Left ventricle myocardium inferior (tissue), 1 donor: ENCODE measurements around the gene SORBS2. TPM values are rescaled to one million over a fixed set of nuclear protein-coding genes. Genes with fewer than 3 reads are reported as not detected.

ENCODE experiments used
- DNase-seq: peaks from one replicate; pipeline ENCODE4 v3.0.0-alpha.2; 2020
- H3K27ac ChIP-seq: fragments of 200-600 bp; replicated peaks from 2 replicates; pipeline ENCODE4 v1.8.0; 2021
- H3K27me3 ChIP-seq: fragments of 200-600 bp; 2 replicates; pipeline ENCODE4 v1.8.0; 2021; ENCODE audit warnings: low read depth
- H3K36me3 ChIP-seq: fragments of 200-600 bp; 2 replicates; pipeline ENCODE4 v1.8.0; 2021
- H3K4me1 ChIP-seq: fragments of 200-600 bp; 2 replicates; pipeline ENCODE4 v1.8.0; 2021
- H3K4me3 ChIP-seq: fragments of 200-600 bp; 2 replicates; pipeline ENCODE4 v1.8.0; 2021; ENCODE audit warnings: mild to moderate bottlenecking, moderate library complexity
- H3K9me3 ChIP-seq: fragments of 200-600 bp; replicated peaks from 2 replicates; pipeline ENCODE4 v1.8.0; 2021
- intact Hi-C: fragments of 100-400 bp; cut with micrococcal nuclease; formaldehyde crosslinking; loops from one replicate; pipeline ENCODE4 v1.11.0; 2022
- total RNA-seq: library from RNA; stranded (reverse); fragmentation: NEBNext Ultra II Directional; extraction: Animal tissue kit (Norgen Biotek cat#: 25700); gene quantifications from one replicate; pipeline ENCODE4 v1.2.1, GENCODE V29; 2021
- TF ChIP-seq, protein P1 (sequence below): fragments of 200-600 bp; IDR thresholded peaks from 2 replicates; pipeline ENCODE4 v1.8.0; 2021; ENCODE audit warnings: antibody characterized with exemption, mild to moderate bottlenecking, borderline replicate concordance
- donor health status: DM: no; HTN: yes; CAD: no; lungs with severe emphysema.

Gene SORBS2
- total RNA-seq, 1 donor from 2014 or later = 1,282 TPM

DNA sequence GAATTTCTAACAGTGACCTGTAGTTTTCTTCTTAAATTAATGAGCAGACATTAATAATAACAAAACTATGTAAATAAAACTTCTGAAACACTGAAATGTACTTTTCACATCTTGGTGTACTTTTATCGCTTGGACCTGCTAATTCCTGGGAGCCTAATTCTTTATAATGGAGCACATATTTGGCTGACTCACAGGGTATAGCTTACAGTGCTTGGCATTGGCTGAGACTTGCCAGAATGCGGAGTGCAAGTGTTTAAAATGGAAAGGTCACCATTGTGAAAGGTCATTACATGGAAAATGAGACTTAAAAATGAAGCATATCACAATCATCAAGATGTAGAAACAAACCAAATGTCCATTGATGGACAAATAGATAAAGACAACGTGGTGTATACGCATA is 139.4 kb downstream of the SORBS2 start:
- H3K9me3 ChIP-seq = no peaks in the 10 kb centered on the region
- TF ChIP-seq, protein P1, sequence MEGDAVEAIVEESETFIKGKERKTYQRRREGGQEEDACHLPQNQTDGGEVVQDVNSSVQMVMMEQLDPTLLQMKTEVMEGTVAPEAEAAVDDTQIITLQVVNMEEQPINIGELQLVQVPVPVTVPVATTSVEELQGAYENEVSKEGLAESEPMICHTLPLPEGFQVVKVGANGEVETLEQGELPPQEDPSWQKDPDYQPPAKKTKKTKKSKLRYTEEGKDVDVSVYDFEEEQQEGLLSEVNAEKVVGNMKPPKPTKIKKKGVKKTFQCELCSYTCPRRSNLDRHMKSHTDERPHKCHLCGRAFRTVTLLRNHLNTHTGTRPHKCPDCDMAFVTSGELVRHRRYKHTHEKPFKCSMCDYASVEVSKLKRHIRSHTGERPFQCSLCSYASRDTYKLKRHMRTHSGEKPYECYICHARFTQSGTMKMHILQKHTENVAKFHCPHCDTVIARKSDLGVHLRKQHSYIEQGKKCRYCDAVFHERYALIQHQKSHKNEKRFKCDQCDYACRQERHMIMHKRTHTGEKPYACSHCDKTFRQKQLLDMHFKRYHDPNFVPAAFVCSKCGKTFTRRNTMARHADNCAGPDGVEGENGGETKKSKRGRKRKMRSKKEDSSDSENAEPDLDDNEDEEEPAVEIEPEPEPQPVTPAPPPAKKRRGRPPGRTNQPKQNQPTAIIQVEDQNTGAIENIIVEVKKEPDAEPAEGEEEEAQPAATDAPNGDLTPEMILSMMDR = no peak
- DNase-seq = no peak
- intact Hi-C loops = no loop called here
- H3K27me3 ChIP-seq = no peaks in the 10 kb centered on the region
- H3K4me1 ChIP-seq = peaks cover 93% of the 10 kb centered on the region
- H3K36me3 ChIP-seq = peaks cover 25% of the 10 kb centered on the region
- H3K27ac ChIP-seq = peak overlapping the region; percentile 72
- H3K4me3 ChIP-seq = no peak overlapping the region

DNA sequence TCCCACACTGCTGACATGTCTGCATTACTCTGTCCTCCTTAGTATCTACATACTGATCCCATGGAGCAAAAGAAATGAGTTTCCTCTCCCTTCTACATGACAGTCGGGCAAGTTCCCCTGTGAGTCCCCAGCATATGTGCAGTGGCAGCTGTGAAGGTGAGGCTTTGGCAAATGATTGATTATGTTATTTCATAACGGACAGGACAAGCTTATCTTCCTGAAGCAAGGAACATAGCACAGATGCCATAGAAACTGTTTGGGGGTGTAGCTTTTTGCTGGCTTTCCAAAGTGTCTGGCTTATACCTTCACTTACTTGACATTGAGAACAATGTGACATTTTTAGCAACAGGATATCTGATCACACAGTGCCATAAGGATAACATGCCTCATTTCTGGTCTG is 139.8 kb downstream of the SORBS2 start:
- Histone ChIP-seq H3K4me1 (peaks cover 90% of the 10 kb centered on the region), H3K4me3 (no peak overlapping the region), H3K9me3 (no peaks in the 10 kb centered on the region), H3K36me3 (peaks cover 21% of the 10 kb centered on the region), H3K27me3 (no peaks in the 10 kb centered on the region), H3K27ac (peak overlapping the region; percentile 72)
- DNase-seq = no peak
- intact Hi-C loops = no loop called here
- TF ChIP-seq, protein P1 = no peak

DNA sequence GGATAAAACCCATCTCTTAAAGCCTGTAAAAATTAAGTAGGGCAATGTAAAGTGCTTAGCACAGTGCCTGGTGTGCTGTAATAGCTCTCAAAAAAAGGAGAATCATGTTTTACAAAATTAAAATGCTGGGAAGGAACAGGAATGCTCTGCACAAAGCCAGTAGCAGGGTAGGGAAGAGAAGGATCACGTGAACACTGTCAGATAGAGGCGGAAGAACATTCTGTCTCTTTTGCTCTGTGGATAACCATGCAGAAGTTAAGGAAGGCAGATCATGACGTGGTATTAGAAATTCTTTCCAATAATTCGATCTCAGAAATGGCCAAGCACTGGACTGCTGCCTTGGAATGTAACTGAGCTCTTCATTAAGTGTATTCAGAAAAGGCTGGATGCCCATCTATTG is 140.5 kb downstream of the SORBS2 start:
- H3K27me3 ChIP-seq = no peaks in the 10 kb centered on the region
- TF ChIP-seq, protein P1 = no peak
- no peak overlapping the region for H3K4me3 ChIP-seq
- peaks cover 14% of the 10 kb centered on the region for H3K36me3 ChIP-seq
- no peaks in the 10 kb centered on the region for H3K9me3 ChIP-seq
- intact Hi-C loops = no loop called here
- DNase-seq = no peak
- H3K4me1 ChIP-seq = peaks cover 90% of the 10 kb centered on the region
- H3K27ac ChIP-seq = peak overlapping the region; percentile 72

DNA sequence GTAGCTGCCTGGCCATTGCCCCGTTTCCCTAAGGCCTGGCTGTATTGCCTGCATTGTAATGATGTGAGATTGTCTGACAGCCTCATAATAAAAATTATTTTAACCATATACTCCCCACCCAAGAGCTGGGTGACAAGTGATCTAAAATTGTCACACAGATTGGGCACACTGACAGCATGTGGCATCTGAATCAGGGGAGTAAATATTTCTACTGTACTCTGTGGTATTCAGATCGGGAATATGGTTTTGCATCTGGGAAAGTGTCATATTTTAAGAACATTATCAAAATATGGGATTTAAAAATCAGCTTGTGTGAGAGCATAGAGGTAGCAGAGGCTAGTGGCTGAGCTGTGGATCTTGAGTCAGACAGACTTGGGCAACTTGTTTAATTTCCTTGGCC is 140.9 kb downstream of the SORBS2 start:
- Histone ChIP-seq H3K27me3 (no peaks in the 10 kb centered on the region), H3K4me3 (no peak overlapping the region), H3K27ac (peak overlapping the region; percentile 72), H3K36me3 (peaks cover 17% of the 10 kb centered on the region), H3K9me3 (no peaks in the 10 kb centered on the region), H3K4me1 (peaks cover 91% of the 10 kb centered on the region)
- DNase-seq = no peak
- intact Hi-C loops = no loop called here
- TF ChIP-seq, protein P1 = no peak

DNA sequence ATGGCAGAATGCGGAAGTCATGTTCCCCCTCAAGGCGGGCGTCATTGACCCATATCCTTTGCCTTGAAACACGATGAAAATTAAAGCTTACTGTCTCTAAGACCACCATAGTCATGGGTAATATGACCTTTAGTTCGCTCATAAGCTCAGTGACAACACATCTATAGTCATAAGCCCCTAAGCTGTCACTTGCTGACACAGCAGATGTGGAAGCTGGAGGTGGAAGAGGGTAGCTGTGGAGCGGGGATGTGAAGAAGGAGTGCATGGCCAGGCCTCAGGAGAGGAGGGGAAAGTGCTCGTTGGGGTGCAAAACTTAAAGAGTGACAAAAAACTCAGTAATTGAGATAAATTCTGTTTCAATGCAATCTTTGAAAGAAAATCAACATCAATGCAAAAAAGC is 142.7 kb downstream of the SORBS2 start:
- H3K36me3 ChIP-seq = peaks cover 19% of the 10 kb centered on the region
- H3K9me3 ChIP-seq = no peaks in the 10 kb centered on the region
- DNase-seq = no peak
- intact Hi-C loops = no loop called here
- peaks cover 90% of the 10 kb centered on the region for H3K4me1 ChIP-seq
- H3K27me3 ChIP-seq = no peaks in the 10 kb centered on the region
- no peak overlapping the region for H3K4me3 ChIP-seq
- TF ChIP-seq, protein P1 = no peak
- peak overlapping the region; percentile 10 for H3K27ac ChIP-seq

DNA sequence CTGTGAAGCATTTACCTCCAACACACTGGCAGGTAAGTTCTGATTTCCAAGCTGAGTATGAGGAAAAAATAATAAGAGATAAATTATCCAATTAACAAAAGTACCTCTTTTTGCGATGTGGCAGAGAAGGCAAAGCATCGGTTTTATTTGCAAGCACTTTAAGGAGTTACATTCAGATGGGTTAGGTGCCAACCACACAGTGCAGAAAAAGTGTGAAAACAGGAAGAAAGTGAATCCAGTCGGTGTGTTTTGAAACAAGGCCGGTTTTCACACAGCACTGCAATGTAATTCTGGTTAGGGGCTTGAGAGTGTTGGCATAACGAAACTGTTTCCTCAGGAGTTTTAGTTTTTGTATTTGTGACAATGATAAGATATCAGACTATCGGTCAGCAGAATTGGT is 145.8 kb downstream of the SORBS2 start:
- intact Hi-C loops = no loop called here

More for the DNA sequence above, 145.8 kb downstream of the SORBS2 start:
- no peak for DNase-seq
- Histone ChIP-seq H3K4me3 (no peak overlapping the region), H3K27me3 (no peaks in the 10 kb centered on the region), H3K9me3 (no peaks in the 10 kb centered on the region), H3K27ac (peak overlapping the region; percentile 62), H3K4me1 (peaks cover 85% of the 10 kb centered on the region), H3K36me3 (peaks cover 29% of the 10 kb centered on the region)
- TF ChIP-seq, protein P1 = no peak
